GM23248 (cell line): ENCODE data around the gene LAMA2. TPM values are rescaled to one million over a fixed set of nuclear protein-coding genes. Genes with fewer than 3 reads are reported as not detected.

Experiments used
- DNase-seq: peaks from one replicate; pipeline ENCODE4 v3.0.0-alpha.2; 2015
- H2AFZ ChIP-seq: fragments of 200-600 bp; sonication (generic); 2 replicates; pipeline ENCODE4 v1.6.1; 2016; ENCODE audit warnings: antibody characterized with exemption
- H3F3A ChIP-seq: fragments of 200-600 bp; sonication (generic); 2 replicates; pipeline ENCODE4 v1.6.1; 2016; ENCODE audit warnings: mild to moderate bottlenecking, antibody characterized with exemption, mixed run types; ENCODE audit not compliant: insufficient read depth
- H3K27ac ChIP-seq: fragments of 200-600 bp; sonication (generic); 2 replicates; pipeline ENCODE4 v1.5.1; 2016; ENCODE audit warnings: mild to moderate bottlenecking
- H3K27me3 ChIP-seq: fragments of 200-600 bp; sonication (generic); replicated peaks from 2 replicates; pipeline ENCODE4 v1.6.1; 2016; ENCODE audit warnings: mild to moderate bottlenecking; ENCODE audit not compliant: insufficient read depth
- H3K36me3 ChIP-seq: fragments of 200-600 bp; sonication (generic); 2 replicates; pipeline ENCODE4 v1.6.1; 2016; ENCODE audit warnings: low read depth, mild to moderate bottlenecking
- H3K4me1 ChIP-seq: fragments of 200-600 bp; sonication (generic); 2 replicates; pipeline ENCODE4 v1.6.1; 2016; ENCODE audit warnings: mild to moderate bottlenecking; ENCODE audit not compliant: insufficient read depth
- H3K4me2 ChIP-seq: fragments of 200-600 bp; sonication (generic); one replicate; pipeline ENCODE4 v1.6.1; 2016; ENCODE audit warnings: mild to moderate bottlenecking; ENCODE audit not compliant: unreplicated experiment
- H3K4me3 ChIP-seq: fragments of 200-600 bp; sonication (generic); 2 replicates; pipeline ENCODE4 v1.5.1; 2016; ENCODE audit warnings: mild to moderate bottlenecking
- H3K79me2 ChIP-seq: fragments of 200-600 bp; sonication (generic); 2 replicates; pipeline ENCODE4 v1.6.1; 2016; ENCODE audit warnings: mild to moderate bottlenecking; ENCODE audit not compliant: insufficient read depth
- H3K9ac ChIP-seq: fragments of 200-600 bp; sonication (generic); 2 replicates; pipeline ENCODE4 v1.6.1; 2016; ENCODE audit warnings: mild to moderate bottlenecking
- H3K9me2 ChIP-seq: fragments of 200-600 bp; sonication (generic); 2 replicates; pipeline ENCODE4 v1.6.1; 2016; ENCODE audit warnings: mixed run types, mild to moderate bottlenecking, moderate library complexity; ENCODE audit not compliant: insufficient read depth
- H3K9me3 ChIP-seq: fragments of 200-600 bp; sonication (generic); one replicate; pipeline ENCODE4 v1.6.1; 2017; ENCODE audit warnings: low read depth
- H4K20me1 ChIP-seq: fragments of 200-600 bp; sonication (generic); 2 replicates; pipeline ENCODE4 v1.6.0; 2016; ENCODE audit not compliant: insufficient read depth
- EZH2 ChIP-seq: fragments of 200-600 bp; sonication (generic); IDR thresholded peaks from 2 replicates; pipeline ENCODE4 v1.6.1; 2018; ENCODE audit warnings: antibody characterized with exemption, mild to moderate bottlenecking; ENCODE audit not compliant: insufficient read depth, poor library complexity, severe bottlenecking
- EZH2phosphoT487 ChIP-seq: fragments of 200-600 bp; sonication (generic); IDR thresholded peaks from 2 replicates; pipeline ENCODE4 v1.6.1; 2018; ENCODE audit warnings: antibody characterized with exemption, moderate library complexity, mild to moderate bottlenecking, low read depth; ENCODE audit not compliant: insufficient read depth
- WGBS, 2 experiments: methylation state at CpG; one replicate each; pipeline ENCODE4 v1.1.6; 2015 to 2017; ENCODE audit warnings: low lambda C conversion rate in 2 of 2, low coverage in 1 of 2; ENCODE audit errors: missing lambda C conversion rate in 2 of 2; 5-methylcytosine and 5-hydroxymethylcytosine counted together
- in situ Hi-C: fragments of 300-500 bp; cut with MboI; formaldehyde crosslinking; loops from 2 replicates; pipeline ENCODE4 v1.15.0; 2020
- polyA plus RNA-seq: library from polyadenylated mRNA; unstranded; fragments of >200 nt; fragmentation: Nextera tagmentation; extraction: Ambion mirVana; gene quantifications from 2 replicates; pipeline ENCODE4 v1.2.1, GENCODE V29; 2016
- total RNA-seq: library from RNA; depleted of rRNA; stranded (reverse); fragments of >200 nt; shearing (Covaris generic); gene quantifications from 2 replicates; pipeline ENCODE4 v1.2.3, GENCODE V29; 2014

The LAMA2 gene
- total and polyA plus RNA-seq, 2 experiments from 2014 or later, result 8.3 to 31.1 TPM

DNA sequence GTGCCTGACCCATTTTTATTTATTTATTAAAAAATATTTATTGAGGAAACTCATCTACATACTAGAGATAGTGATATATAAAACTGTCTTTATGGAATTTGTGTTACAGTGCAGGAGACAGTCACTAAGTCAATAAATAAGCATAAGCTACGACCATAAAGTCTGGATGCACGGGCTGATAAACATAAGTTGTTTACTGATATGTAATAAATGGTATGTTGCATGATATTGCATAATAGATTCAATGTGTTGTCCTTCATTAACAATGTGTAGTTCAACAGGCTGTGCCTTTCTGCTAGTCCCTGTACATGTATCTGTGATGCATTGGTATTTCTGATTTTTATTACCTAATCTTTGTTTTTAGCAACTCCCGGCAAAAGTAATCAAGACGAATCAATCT, 515.8 kb downstream of the LAMA2 start:
- peaks cover 6% of the 10 kb centered on the region; the same call in 1 of the 2 replicates for H3K4me1 ChIP-seq
- H3K9me2 ChIP-seq, result no peaks in the 10 kb centered on the region
- no peak for DNase-seq
- no peak overlapping the region for H3K9ac ChIP-seq
- H3K4me2 ChIP-seq, result no peak overlapping the region
- H3K36me3 ChIP-seq, result no peaks in the 10 kb centered on the region
- in situ Hi-C loops, result no loop called here
- 94% methylated on average over 4 of the region's 4 CpGs for WGBS, 2 experiments
- H3K27me3 ChIP-seq, result no peaks in the 10 kb centered on the region
- TF ChIP-seq EZH2 (no peak), EZH2phosphoT487 (no peak)
- H3K27ac ChIP-seq, result no peak overlapping the region
- no peaks in the 10 kb centered on the region for H4K20me1 ChIP-seq
- H3K4me3 ChIP-seq, result no peak overlapping the region
- no peaks in the 10 kb centered on the region for H3K9me3 ChIP-seq
- H3F3A ChIP-seq, result no peaks in the 10 kb centered on the region
- H2AFZ ChIP-seq, result no peak overlapping the region
- no peaks in the 10 kb centered on the region for H3K79me2 ChIP-seq

DNA sequence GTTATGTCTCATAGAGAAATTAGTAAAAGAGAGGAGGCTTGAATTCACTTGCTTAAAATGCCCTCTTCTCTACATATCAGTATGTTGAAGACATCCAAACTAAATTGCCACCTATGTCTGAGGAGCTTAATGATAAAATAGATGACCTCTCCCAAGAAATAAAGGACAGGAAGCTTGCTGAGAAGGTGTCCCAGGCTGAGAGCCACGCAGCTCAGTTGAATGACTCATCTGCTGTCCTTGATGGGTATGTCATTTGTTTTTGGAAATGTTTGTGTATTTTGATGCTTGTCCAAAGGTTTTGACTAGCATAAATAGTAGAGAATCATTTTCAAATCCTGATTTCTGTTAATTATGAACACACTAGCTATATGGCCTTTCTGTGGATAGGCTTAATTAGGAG, 519.3 kb downstream of the LAMA2 start:
- in situ Hi-C loops, result no loop called here
- H3K4me2 ChIP-seq, result no peak overlapping the region
- TF ChIP-seq EZH2phosphoT487 (no peak), EZH2 (no peak)
- no peaks in the 10 kb centered on the region for H3K9me3 ChIP-seq
- no peaks in the 10 kb centered on the region for H3K9me2 ChIP-seq
- no peaks in the 10 kb centered on the region for H3K27me3 ChIP-seq
- H4K20me1 ChIP-seq, result no peaks in the 10 kb centered on the region
- H3K36me3 ChIP-seq, result no peaks in the 10 kb centered on the region
- H2AFZ ChIP-seq, result no peak overlapping the region
- peaks cover 6% of the 10 kb centered on the region; the same call in 1 of the 2 replicates for H3K4me1 ChIP-seq
- DNase-seq, result peak; percentile 30
- no peaks in the 10 kb centered on the region for H3K79me2 ChIP-seq
- 39 to 45% methylated on average over 1 of the region's 1 CpG for WGBS, 2 experiments
- no peak overlapping the region for H3K9ac ChIP-seq
- H3F3A ChIP-seq, result no peaks in the 10 kb centered on the region
- no peak overlapping the region for H3K4me3 ChIP-seq
- no peak overlapping the region for H3K27ac ChIP-seq

DNA sequence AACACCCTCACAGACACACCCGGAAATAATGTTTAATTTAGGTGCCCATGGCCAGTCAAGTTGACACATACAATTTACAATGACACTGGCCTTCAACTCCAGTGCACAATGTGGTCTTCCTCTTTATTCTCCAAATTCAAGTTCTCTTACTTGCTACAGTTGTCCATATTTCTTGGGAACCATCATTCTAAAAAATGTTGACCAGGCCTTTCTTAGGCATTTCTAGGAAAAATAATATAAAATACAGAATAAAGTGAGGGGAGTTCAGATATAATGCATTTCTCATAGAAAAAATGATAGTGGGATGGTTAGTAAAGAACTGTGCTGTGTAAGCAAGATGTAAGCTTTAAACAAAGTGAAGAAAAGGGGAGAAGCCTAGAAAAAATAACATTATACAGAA, 528.2 kb downstream of the LAMA2 start:
- Histone ChIP-seq H4K20me1 (no peaks in the 10 kb centered on the region), H3K27me3 (no peaks in the 10 kb centered on the region), H2AFZ (no peak overlapping the region), H3K4me1 (no peaks in the 10 kb centered on the region), H3K4me3 (no peak overlapping the region), H3K9me2 (no peaks in the 10 kb centered on the region), H3F3A (no peaks in the 10 kb centered on the region), H3K27ac (no peak overlapping the region), H3K36me3 (no peaks in the 10 kb centered on the region), H3K79me2 (no peaks in the 10 kb centered on the region), H3K9me3 (no peaks in the 10 kb centered on the region), H3K4me2 (no peak overlapping the region), H3K9ac (no peak overlapping the region)
- no peak for DNase-seq
- TF ChIP-seq EZH2phosphoT487 (no peak), EZH2 (no peak)
- 92 to 96% methylated on average over 1 of the region's 1 CpG for WGBS, 2 experiments
- in situ Hi-C loops, result no loop called here

DNA sequence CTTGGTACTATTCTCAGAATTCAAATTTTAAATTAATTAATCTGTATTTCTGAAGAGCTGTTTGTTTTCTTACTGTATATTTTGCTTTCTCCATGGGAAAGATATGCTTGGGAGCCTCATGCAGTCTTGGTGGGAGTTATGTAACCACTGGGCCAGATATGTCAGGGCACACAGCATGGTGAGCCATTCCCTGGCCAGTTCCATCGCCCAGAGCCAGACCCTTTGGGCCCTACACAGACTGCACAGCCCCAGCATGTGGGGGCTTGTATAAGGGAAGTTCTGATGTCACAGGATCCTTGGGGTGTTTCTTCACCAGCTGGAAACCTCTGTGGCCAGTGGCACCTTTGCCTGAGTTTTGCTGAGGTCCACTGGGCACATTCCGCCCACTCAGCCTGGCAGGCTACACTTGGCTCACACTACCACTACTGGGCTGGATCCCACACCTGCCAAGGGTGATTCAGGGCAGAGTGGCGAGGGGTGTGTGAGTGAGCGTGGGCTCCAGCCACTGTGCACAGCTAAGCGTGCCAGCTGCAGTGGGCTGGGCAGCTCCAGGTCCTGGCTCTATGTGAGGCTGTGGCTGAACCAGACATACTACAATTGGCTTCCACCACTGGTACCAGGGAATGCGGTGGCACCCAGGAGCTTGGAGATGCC, 533.5 kb downstream of the LAMA2 start:
- no peak overlapping the region for H3K27ac ChIP-seq
- H3K4me3 ChIP-seq, result no peak overlapping the region
- H4K20me1 ChIP-seq, result no peaks in the 10 kb centered on the region
- no peak overlapping the region for H2AFZ ChIP-seq
- in situ Hi-C loops, result no loop called here
- H3K9me3 ChIP-seq, result no peaks in the 10 kb centered on the region
- no peaks in the 10 kb centered on the region for H3K27me3 ChIP-seq
- TF ChIP-seq EZH2, result no peak
- TF ChIP-seq EZH2phosphoT487, result no peak
- H3K4me2 ChIP-seq, result no peak overlapping the region
- H3K4me1 ChIP-seq, result no peaks in the 10 kb centered on the region
- 95 to 96% methylated on average over 6 of the region's 6 CpGs for WGBS, 2 experiments
- no peaks in the 10 kb centered on the region for H3F3A ChIP-seq
- no peaks in the 10 kb centered on the region for H3K36me3 ChIP-seq
- H3K79me2 ChIP-seq, result no peaks in the 10 kb centered on the region
- no peaks in the 10 kb centered on the region for H3K9me2 ChIP-seq
- no peak for DNase-seq
- no peak overlapping the region for H3K9ac ChIP-seq
